Subcutaneous adipose tissue (tissue), 4 donors: ENCODE data around the gene FES. TPM values are rescaled to one million over a fixed set of nuclear protein-coding genes. Genes with fewer than 3 reads are reported as not detected.

Experiments used
- CTCF ChIP-seq: fragments of 450-650 bp; IDR thresholded peaks from one replicate; pipeline ENCODE4 v1.5.1; 2016; ENCODE audit warnings: low read depth, mild to moderate bottlenecking, control low read depth, antibody characterized with exemption, moderate library complexity
- total RNA-seq, 4 donors: library from RNA; depleted of rRNA; stranded (reverse); fragments of >200 nt; gene quantifications; one replicate each; pipeline ENCODE4 v1.1.0, GENCODE V29; 2016

Gene FES
- total RNA-seq, 4 donors from 2014 or later, result 37.5 to 85.2 (median 75.8) TPM

GRCh38 chr15:90873488-90873997 lies 10.8 kb upstream of the FES start:
- TF ChIP-seq CTCF, result no peak

- TF ChIP-seq CTCF, result no peak
Observed at GRCh38 chr15:90873998-90874605, 10.2 kb upstream of the FES start.

GRCh38 chr15:90875549-90875981 lies 8.7 kb upstream of the FES start:
- TF ChIP-seq CTCF, result no peak

GRCh38 chr15:90876046-90876445 lies 8.3 kb upstream of the FES start:
- no peak for TF ChIP-seq CTCF

GRCh38 chr15:90876512-90877170 lies 7.7 kb upstream of the FES start:
- no peak for TF ChIP-seq CTCF

GRCh38 chr15:90877315-90877714 lies 7.0 kb upstream of the FES start:
- no peak for TF ChIP-seq CTCF

GRCh38 chr15:90877996-90878395 lies 6.3 kb upstream of the FES start:
- no peak for TF ChIP-seq CTCF
